Erythroblast (primary cell): Measurements from ENCODE around the gene SMAD4.

ENCODE experiments used
- DNase-seq, 2 experiments: peaks; one replicate each; lab custom pipeline; 2025; lab: John Stamatoyannopoulos, UW
- GATA1 ChIP-seq: IDR thresholded peaks from 2 replicates; pipeline ENCODE4 v1.6.1; 2011; ENCODE audit warnings: low read depth, mild to moderate bottlenecking, control low read depth, low read length, moderate library complexity
- POLR2A ChIP-seq: IDR thresholded peaks from 2 replicates; pipeline ENCODE4 v1.6.1; 2011; ENCODE audit warnings: mild to moderate bottlenecking, low read length

The SMAD4 gene

GRCh38 chr18:51007790-51008139, 22.2 kb upstream of the SMAD4 start:
- DNase-seq, result peak in 1 of 2 experiments; percentile 39
- TF ChIP-seq POLR2A, result no peak
- no peak for TF ChIP-seq GATA1

DNA sequence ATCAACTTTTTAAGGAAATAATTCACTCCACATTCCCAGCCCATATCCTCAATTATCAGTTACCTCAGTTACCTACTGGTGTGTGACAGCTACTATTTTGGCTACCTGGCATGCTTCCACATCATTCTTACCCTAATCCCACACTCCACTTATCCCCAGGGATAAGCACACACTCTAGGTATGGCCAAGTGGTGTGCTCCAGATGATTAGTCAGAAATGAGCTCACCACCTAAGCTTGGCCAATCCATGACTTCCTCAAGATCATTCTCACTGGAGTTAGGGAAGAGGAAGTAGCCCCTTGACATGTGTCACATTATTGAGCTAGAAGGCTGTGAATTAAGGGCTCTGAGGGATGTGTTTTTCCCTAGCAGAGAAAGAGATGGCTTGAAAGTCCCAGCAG, 20.9 kb upstream of the SMAD4 start:
- no peak for DNase-seq
- TF ChIP-seq POLR2A (no peak), GATA1 (no peak)

- TF ChIP-seq POLR2A, result no peak
- no peak for TF ChIP-seq GATA1
- no peak for DNase-seq
These were observed 19.8 kb upstream of the SMAD4 start for GRCh38 chr18:51010218-51010617.

DNA sequence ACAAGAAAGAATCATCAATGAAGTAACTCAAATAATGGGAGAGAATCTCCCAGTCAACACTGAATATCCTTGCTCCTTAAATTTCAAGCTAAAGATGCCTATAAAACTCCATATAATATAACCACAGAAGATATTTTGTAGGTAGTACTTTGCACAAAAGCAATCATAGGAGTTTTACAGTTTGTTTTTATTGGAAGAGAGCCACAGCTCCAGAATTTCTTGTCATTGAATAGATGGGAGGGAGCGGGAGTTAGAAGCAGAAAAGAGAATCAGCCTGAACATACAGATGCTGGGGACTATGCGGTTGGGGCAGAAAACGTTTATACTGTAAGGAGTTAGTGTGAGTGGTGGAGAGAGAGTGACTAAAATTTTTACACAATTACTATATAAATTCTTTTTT, 18.3 kb upstream of the SMAD4 start:
- no peak for DNase-seq

DNA sequence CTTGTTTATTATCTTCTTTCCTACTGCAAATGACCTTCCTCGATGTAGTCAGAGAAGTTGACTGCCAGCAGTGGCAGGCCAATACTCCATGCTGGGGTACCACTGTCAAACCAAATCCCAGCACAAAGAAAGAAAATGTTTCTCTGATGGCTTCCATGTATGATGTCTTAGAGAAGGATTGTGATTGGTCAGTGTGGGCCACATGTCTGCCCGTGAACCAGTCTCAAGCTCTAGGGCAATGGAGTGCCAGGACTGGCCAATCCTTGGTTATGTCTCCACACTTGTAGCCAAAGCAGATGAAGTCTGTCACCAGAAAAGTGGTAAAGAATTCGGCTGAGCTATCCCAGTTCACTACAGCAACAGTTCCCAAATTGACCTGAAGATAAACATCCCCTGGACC, 17.6 kb upstream of the SMAD4 start:
- no peak for TF ChIP-seq GATA1
- no peak for DNase-seq

More for the DNA sequence above, 18.3 kb upstream of the SMAD4 start:
- no peak for TF ChIP-seq GATA1
- no peak for TF ChIP-seq POLR2A

- TF ChIP-seq POLR2A (no peak), GATA1 (no peak)
- no peak for DNase-seq
These were observed 16.8 kb upstream of the SMAD4 start for GRCh38 chr18:51013259-51013658.

GRCh38 chr18:51017140-51017879, 12.7 kb upstream of the SMAD4 start:
- DNase-seq, result no peak
- TF ChIP-seq POLR2A (no peak), GATA1 (no peak)

- DNase-seq, result no peak
- no peak for TF ChIP-seq POLR2A
- TF ChIP-seq GATA1, result no peak
These were observed 9.5 kb upstream of the SMAD4 start for GRCh38 chr18:51020536-51020935.

GRCh38 chr18:51021226-51021965, 8.6 kb upstream of the SMAD4 start:
- no peak for DNase-seq
- no peak for TF ChIP-seq GATA1
- no peak for TF ChIP-seq POLR2A

GRCh38 chr18:51025512-51025911, 4.5 kb upstream of the SMAD4 start:
- peak in 1 of 2 experiments; percentile 42 for DNase-seq
- TF ChIP-seq GATA1 (no peak), POLR2A (no peak)

DNA sequence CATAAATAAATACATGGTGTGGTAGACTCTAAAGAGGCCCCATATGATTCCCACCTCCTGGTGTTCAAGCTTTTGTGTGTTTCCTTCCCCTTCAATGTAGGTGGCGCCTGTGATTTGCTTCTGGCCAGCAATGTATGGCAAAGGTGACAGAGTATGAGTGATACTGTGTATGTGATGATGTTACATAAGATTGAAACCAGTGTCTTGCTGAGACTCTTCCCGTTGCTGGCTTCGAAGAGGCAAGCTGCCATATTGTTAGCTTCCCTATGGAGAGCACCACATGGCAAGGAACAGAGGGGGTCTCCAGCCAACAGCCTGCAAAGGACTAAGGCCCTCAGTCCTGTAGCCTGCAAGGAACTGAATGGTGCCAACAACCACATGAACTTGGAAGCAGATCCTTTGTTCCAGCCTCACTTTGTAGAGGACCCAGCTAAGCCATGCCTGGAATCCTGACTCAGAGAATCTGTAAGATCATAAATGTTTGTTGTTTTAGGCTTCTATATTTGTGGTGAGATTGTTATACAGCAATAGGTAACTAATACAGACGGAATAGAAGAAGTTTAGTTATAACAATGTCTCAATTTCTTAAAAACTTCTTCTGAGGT, 1.7 kb upstream of the SMAD4 start:
- TF ChIP-seq GATA1 (no peak), POLR2A (no peak)
- DNase-seq, result peak; percentile 38 to 43

- TF ChIP-seq POLR2A (no peak), GATA1 (no peak)
- no peak for DNase-seq
These were observed 677 bp upstream of the SMAD4 start for GRCh38 chr18:51029378-51029693.

DNA sequence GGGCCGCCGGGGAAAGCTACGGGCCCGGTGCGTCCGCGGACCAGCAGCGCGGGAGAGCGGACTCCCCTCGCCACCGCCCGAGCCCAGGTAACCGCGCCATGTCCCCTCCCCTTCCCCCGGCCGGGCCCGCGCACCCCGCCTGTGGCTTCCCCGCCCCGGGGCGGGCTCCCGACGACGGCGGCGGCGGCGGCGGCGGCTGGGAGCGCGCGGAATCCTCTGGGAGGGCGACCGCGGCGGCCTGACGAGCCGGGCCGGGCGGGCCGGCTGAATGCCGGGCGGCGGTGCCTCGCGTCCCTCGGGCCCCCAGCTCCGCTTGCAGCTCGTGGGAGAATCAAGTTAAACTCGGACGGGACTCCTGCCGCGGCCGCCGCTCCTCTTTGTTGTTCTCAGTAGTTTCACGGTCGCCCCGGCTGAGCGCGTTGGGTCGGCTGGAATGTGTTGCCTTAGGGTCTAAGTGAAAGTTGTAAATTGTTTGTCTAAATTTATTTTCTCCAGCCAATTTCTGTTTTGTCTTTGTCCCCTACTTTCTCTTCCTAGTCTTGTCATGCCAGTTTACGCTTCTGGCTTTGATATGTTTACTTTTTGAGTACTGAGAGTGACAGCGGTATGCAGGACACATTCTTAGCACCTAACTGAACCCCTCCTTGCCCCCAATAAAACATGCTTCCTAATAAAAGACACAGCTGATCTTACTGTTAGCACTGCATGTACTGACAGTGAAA, 685 bp downstream of the SMAD4 start:
- peak; percentile 82 to 90 for DNase-seq
- TF ChIP-seq POLR2A (no peak), GATA1 (no peak)

DNA sequence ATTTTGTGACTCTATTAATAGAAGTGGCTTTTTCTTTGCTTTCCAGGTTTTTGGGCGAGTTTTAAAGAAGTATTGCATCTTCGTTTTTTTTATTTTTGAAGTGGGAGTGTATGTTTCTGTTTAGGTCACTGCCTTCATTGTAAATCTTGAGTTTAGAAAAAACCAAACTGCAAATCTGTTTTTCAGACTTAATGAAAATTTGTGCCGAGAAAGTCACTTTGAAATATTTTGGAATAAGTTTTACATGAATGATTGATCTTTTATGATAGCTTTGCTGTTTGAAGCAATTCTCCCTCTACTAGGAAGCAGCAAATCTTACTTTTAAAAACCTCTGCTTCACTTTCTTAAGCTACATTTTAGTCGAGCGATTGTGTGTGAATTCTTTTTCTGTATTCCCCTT, 2.2 kb downstream of the SMAD4 start:
- TF ChIP-seq POLR2A (no peak), GATA1 (no peak)
- DNase-seq, result no peak
